Measurements from ENCODE around the gene LRRC63. TPM values are rescaled to one million over a fixed set of nuclear protein-coding genes. Genes with fewer than 3 reads are reported as not detected.

The LRRC63 gene
- total and polyA plus RNA-seq, 2 of the 4 experiments (the other 2 are of a cell fraction) = not detected

DNA sequence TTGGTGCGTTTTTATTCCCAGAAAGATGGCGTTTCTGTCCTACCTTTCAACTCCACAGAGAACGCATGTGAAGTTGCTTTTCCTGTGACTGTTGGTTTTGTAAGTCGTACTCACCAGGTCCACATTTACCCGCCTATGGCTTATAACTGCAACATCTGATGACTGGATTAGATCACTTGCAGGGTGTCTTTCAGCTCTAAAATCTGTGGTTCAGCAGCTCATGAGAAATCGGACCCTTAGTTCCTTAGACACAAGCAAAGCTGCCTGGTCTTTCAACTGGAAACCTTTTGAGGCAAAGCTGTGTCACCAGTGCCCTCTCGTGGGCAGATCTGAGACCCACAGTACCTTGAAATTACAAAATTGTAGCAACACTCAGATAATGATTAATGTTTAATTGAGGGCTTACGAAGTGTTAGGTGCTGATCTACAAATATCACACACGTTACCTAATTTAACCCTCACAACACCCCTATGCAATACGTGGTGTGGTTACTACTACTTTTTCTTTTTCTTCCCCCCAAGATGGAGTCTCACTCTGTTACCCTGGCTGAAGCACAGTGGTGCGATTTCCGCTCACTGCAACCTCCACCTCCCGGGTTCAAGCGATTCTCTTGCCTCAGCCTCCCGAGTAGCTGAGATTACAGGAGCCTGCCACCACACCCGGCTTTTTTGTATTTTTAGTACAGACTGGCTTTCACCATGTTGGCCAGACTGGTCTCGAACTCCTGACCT is 109.9 kb downstream of the LRRC63 start:
- Histone ChIP-seq H2BK120ac (ENCODE audit: low read depth, low read length) (no peak overlapping the region), H2AK5ac (ENCODE audit: low read depth, low read length) (no peak overlapping the region), H2BK20ac (ENCODE audit: low read depth, low read length) (no peak overlapping the region), H4K5ac (ENCODE audit: low read depth, low read length) (no peak overlapping the region), H3K14ac (replicated peaks; ENCODE audit: low read depth, low read length) (no peak overlapping the region), H3K4me1 (ENCODE audit: control insufficient read depth, insufficient read depth, low read length) (no peaks in the 10 kb centered on the region), H3K36me3 (ENCODE audit: control insufficient read depth, insufficient read depth, low read length) (no peaks in the 10 kb centered on the region), H3K27ac (ENCODE audit: insufficient read depth, low read length) (no peak overlapping the region), H2AFZ (replicated peaks; ENCODE audit: low read length, poor library complexity) (no peak overlapping the region), H3K4ac (ENCODE audit: low read depth, low read length) (no peak overlapping the region), H3K18ac (ENCODE audit: low read depth, low read length) (no peak overlapping the region), H3K4me2 (ENCODE audit: low read depth, low read length) (no peak overlapping the region), H3K9ac (ENCODE audit: low read depth, low read length) (no peak overlapping the region), H2BK5ac (ENCODE audit: low read depth, low read length, poor library complexity, severe bottlenecking) (no peak overlapping the region), H2BK15ac (ENCODE audit: low read depth, low read length) (no peak overlapping the region), H3K79me1 (ENCODE audit: low read depth in 1 of 2, low read length in 2 of 2) (no peaks in the 10 kb centered on the region), H3K4me3 (ENCODE audit: insufficient read depth, low read depth, low read length) (no peak overlapping the region), H3K23ac (ENCODE audit: low read depth, low read length) (no peak overlapping the region), H3K27me3 (ENCODE audit: control insufficient read depth, insufficient read depth, low read length) (peaks cover 6% of the 10 kb centered on the region; the same call in 1 of the 2 replicates), H4K8ac (ENCODE audit: low read depth in 2 of 2, low read length in 2 of 2) (no peak overlapping the region), H3K9me1 (ENCODE audit: insufficient read depth, low read length) (no peaks in the 10 kb centered on the region), H2AK9ac (replicated peaks; ENCODE audit: low read depth, low read length, poor library complexity) (no peak overlapping the region), H4K20me1 (ENCODE audit: insufficient read depth, low read length) (no peaks in the 10 kb centered on the region), H4K91ac (ENCODE audit: insufficient read depth, low read depth, low read length) (no peak overlapping the region), H3K9me3 (ENCODE audit: control insufficient read depth, insufficient read depth, low read length) (no peaks in the 10 kb centered on the region), H3K56ac (ENCODE audit: extremely low read depth, insufficient read depth, low read length) (no peak overlapping the region)
- intact Hi-C loops (cut with micrococcal nuclease) = loop anchor here (1.0 kb wide), 1 partner anchor 161 kb away; no protein-coding TSS in a partner anchor
- WGBS, 2 experiments (ENCODE audit: extremely low coverage in 2 of 2, insufficient read length in 1 of 2) = 33% methylated on average over 3 of the region's 17 CpGs; no CpG with 5 or more reads in 1 of the 2 experiments
- in situ Hi-C loops (cut with MboI; ENCODE audit: low sequenced_read_pairs) = no loop called here
- POLR2A ChIA-PET (ENCODE audit: unreplicated experiment) = no interaction called here
- DNase-seq = peak; percentile 44
- peak; percentile 84 for ATAC-seq (ENCODE audit: low read depth)
- CTCF ChIA-PET = interaction anchor here (0.6 to 0.9 kb wide), 2 partner anchors 18 to 62 kb away, joined by 4 read pairs; no protein-coding TSS in a partner anchor
- dilution Hi-C loops (cut with HindIII; ENCODE audit: low sequenced_read_pairs, unreplicated experiment) = no loop called here
- BruUV-seq (replicated peaks) = no TSS peak
- TF ChIP-seq, protein P1, sequence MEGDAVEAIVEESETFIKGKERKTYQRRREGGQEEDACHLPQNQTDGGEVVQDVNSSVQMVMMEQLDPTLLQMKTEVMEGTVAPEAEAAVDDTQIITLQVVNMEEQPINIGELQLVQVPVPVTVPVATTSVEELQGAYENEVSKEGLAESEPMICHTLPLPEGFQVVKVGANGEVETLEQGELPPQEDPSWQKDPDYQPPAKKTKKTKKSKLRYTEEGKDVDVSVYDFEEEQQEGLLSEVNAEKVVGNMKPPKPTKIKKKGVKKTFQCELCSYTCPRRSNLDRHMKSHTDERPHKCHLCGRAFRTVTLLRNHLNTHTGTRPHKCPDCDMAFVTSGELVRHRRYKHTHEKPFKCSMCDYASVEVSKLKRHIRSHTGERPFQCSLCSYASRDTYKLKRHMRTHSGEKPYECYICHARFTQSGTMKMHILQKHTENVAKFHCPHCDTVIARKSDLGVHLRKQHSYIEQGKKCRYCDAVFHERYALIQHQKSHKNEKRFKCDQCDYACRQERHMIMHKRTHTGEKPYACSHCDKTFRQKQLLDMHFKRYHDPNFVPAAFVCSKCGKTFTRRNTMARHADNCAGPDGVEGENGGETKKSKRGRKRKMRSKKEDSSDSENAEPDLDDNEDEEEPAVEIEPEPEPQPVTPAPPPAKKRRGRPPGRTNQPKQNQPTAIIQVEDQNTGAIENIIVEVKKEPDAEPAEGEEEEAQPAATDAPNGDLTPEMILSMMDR (conservative IDR thresholded peaks at IDR 0.05; ENCODE audit: low read depth, low read length) = peak; percentile 67
- TF ChIP-seq RAD21 (IDR thresholded peaks at IDR 0.05; ENCODE audit: low read length) (peak; percentile 74), CHD1 (IDR thresholded peaks at IDR 0.05; ENCODE audit: low read depth, low read length) (no peak), BHLHE40 (IDR thresholded peaks at IDR 0.05; ENCODE audit: low read depth, low read length) (no peak), RCOR1 (IDR thresholded peaks at IDR 0.05; ENCODE audit: insufficient replicate concordance, low read length) (no peak), MXI1 (IDR thresholded peaks at IDR 0.05; ENCODE audit: borderline replicate concordance, low read depth, low read length) (no peak), POLR2A (IDR thresholded peaks at IDR 0.05; ENCODE audit: low read depth, low read length) (no peak), NFE2L2 (IDR thresholded peaks at IDR 0.05; ENCODE audit: low read depth, low read length) (no peak), RFX5 (IDR thresholded peaks at IDR 0.05; ENCODE audit: low read depth, low read length) (no peak), MAZ (IDR thresholded peaks at IDR 0.05; ENCODE audit: borderline replicate concordance, low read depth, low read length) (no peak), MAFK (IDR thresholded peaks at IDR 0.05; ENCODE audit: low read depth, low read length) (no peak), FOS (IDR thresholded peaks at IDR 0.05; ENCODE audit: low read depth, low read length) (no peak), SMC3 (IDR thresholded peaks at IDR 0.05; ENCODE audit: low read depth, low read length) (peak; percentile 58)
- TF ChIP-seq, protein P2, sequence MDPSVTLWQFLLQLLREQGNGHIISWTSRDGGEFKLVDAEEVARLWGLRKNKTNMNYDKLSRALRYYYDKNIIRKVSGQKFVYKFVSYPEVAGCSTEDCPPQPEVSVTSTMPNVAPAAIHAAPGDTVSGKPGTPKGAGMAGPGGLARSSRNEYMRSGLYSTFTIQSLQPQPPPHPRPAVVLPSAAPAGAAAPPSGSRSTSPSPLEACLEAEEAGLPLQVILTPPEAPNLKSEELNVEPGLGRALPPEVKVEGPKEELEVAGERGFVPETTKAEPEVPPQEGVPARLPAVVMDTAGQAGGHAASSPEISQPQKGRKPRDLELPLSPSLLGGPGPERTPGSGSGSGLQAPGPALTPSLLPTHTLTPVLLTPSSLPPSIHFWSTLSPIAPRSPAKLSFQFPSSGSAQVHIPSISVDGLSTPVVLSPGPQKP (IDR thresholded peaks at IDR 0.05; ENCODE audit: borderline replicate concordance, low read depth, low read length) = no peak
- TF ChIP-seq, protein P3, sequence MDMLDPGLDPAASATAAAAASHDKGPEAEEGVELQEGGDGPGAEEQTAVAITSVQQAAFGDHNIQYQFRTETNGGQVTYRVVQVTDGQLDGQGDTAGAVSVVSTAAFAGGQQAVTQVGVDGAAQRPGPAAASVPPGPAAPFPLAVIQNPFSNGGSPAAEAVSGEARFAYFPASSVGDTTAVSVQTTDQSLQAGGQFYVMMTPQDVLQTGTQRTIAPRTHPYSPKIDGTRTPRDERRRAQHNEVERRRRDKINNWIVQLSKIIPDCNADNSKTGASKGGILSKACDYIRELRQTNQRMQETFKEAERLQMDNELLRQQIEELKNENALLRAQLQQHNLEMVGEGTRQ (IDR thresholded peaks at IDR 0.05; ENCODE audit: low read depth, low read length) = no peak
